Measurements from ENCODE around the gene RECK. TPM values are rescaled to one million over a fixed set of nuclear protein-coding genes. Genes with fewer than 3 reads are reported as not detected.

RECK gene
- total RNA-seq, 2 experiments from 2014 or later: 9.3 to 9.8 TPM

GRCh38 chr9:36132086-36132485 is 95.4 kb downstream of the RECK start:
- no peak overlapping the region for H3K27ac ChIP-seq (ENCODE audit: low read depth in 1 of 2, low read length in 2 of 2)
- peaks cover 24% of the 10 kb centered on the region for H3K4me1 ChIP-seq (ENCODE audit: insufficient read depth, low read length)
- no peaks in the 10 kb centered on the region for H3K9me3 ChIP-seq (ENCODE audit: control insufficient read depth in 1 of 2, insufficient read depth in 1 of 2, low read length in 2 of 2)
- no peaks in the 10 kb centered on the region for H3K27me3 ChIP-seq (ENCODE audit: control insufficient read depth in 1 of 2, insufficient read depth in 2 of 2, low read length in 2 of 2)
- CTCF ChIA-PET: no interaction called here
- Mint-ChIP-seq H3K4me1 (ENCODE audit: low read depth) (peaks cover 21% of the 10 kb centered on the region), H3K9me3 (no peaks in the 10 kb centered on the region), H3K4me3 (no peak overlapping the region), H3K36me3 (ENCODE audit: low read depth) (peaks cover 2% of the 10 kb centered on the region), H3K27ac (no peak overlapping the region), H3K27me3 (no peaks in the 10 kb centered on the region)
- H3K36me3 ChIP-seq (ENCODE audit: insufficient read depth, low read length): no peaks in the 10 kb centered on the region
- TF ChIP-seq CTCF (IDR thresholded peaks at IDR 0.05): no peak
- H3K4me3 ChIP-seq (ENCODE audit: low read length): no peak overlapping the region
- intact Hi-C loops (cut with DNase I, micrococcal nuclease): no loop called here
- ATAC-seq (ENCODE audit: poor library complexity) (no peak), DNase-seq (no peak)
- POLR2A ChIA-PET: no interaction called here

- no peaks in the 10 kb centered on the region for H3K9me3 Mint-ChIP-seq
- POLR2A ChIA-PET: no interaction called here
- Histone ChIP-seq H3K36me3 (ENCODE audit: insufficient read depth, low read length) (no peaks in the 10 kb centered on the region), H3K27ac (ENCODE audit: low read depth in 1 of 2, low read length in 2 of 2) (no peak overlapping the region), H3K27me3 (ENCODE audit: control insufficient read depth in 1 of 2, insufficient read depth in 2 of 2, low read length in 2 of 2) (no peaks in the 10 kb centered on the region), H3K4me3 (ENCODE audit: low read length) (no peak overlapping the region), H3K4me1 (ENCODE audit: insufficient read depth, low read length) (peaks cover 38% of the 10 kb centered on the region), H3K9me3 (ENCODE audit: control insufficient read depth in 1 of 2, insufficient read depth in 1 of 2, low read length in 2 of 2) (no peaks in the 10 kb centered on the region)
- DNase-seq: no peak
- peaks cover 7% of the 10 kb centered on the region for H3K36me3 Mint-ChIP-seq (ENCODE audit: low read depth)
- H3K4me1 Mint-ChIP-seq (ENCODE audit: low read depth): peaks cover 36% of the 10 kb centered on the region
- ATAC-seq (ENCODE audit: poor library complexity): no peak
- TF ChIP-seq CTCF (IDR thresholded peaks at IDR 0.05): no peak
- CTCF ChIA-PET: interaction anchor here (2.4 kb wide), 1 partner anchor 32 kb away, joined by 17 read pairs; no protein-coding TSS in a partner anchor
- peak overlapping the region; percentile 63 for H3K27ac Mint-ChIP-seq
- H3K4me3 Mint-ChIP-seq: peak overlapping the region; percentile 90
- no peaks in the 10 kb centered on the region for H3K27me3 Mint-ChIP-seq
- intact Hi-C loops (cut with DNase I, micrococcal nuclease): no loop called here
Observed at GRCh38 chr9:36134761-36135505, 98.2 kb downstream of the RECK start.

GRCh38 chr9:36135741-36136271 is 99.1 kb downstream of the RECK start:
- peak overlapping the region; percentile 85 for H3K4me3 ChIP-seq (ENCODE audit: low read length)
- ChIA-PET POLR2A (interaction anchor here (0.8 to 2.2 kb wide), 10 partner anchors 8 to 99 kb away, joined by 3 to 20 read pairs (median 4); partner anchors contain the start of genes CLTA and RECK), CTCF (interaction anchor here (1.0 to 2.4 kb wide), 6 partner anchors 11 to 54 kb away, joined by 3 to 17 read pairs (median 8); partner anchors contain the start of gene CLTA)
- peaks cover 7% of the 10 kb centered on the region for H3K36me3 Mint-ChIP-seq (ENCODE audit: low read depth)
- H3K4me1 Mint-ChIP-seq (ENCODE audit: low read depth): peaks cover 45% of the 10 kb centered on the region
- DNase-seq (no peak), ATAC-seq (ENCODE audit: poor library complexity) (no peak)
- H3K27ac Mint-ChIP-seq: peak overlapping the region; percentile 63
- no peaks in the 10 kb centered on the region for H3K9me3 Mint-ChIP-seq
- no peaks in the 10 kb centered on the region for H3K27me3 ChIP-seq (ENCODE audit: control insufficient read depth in 1 of 2, insufficient read depth in 2 of 2, low read length in 2 of 2)
- H3K36me3 ChIP-seq (ENCODE audit: insufficient read depth, low read length): no peaks in the 10 kb centered on the region
- no peaks in the 10 kb centered on the region for H3K9me3 ChIP-seq (ENCODE audit: control insufficient read depth in 1 of 2, insufficient read depth in 1 of 2, low read length in 2 of 2)
- H3K27ac ChIP-seq (ENCODE audit: low read depth in 1 of 2, low read length in 2 of 2): no peak overlapping the region
- TF ChIP-seq CTCF (IDR thresholded peaks at IDR 0.05): no peak
- H3K27me3 Mint-ChIP-seq: no peaks in the 10 kb centered on the region
- H3K4me3 Mint-ChIP-seq: peak overlapping the region; percentile 90
- H3K4me1 ChIP-seq (ENCODE audit: insufficient read depth, low read length): peaks cover 47% of the 10 kb centered on the region
- intact Hi-C loops (cut with DNase I, micrococcal nuclease): loop anchor here (1.0 to 2.0 kb wide), 3 partner anchors 15 to 54 kb away; partner anchors contain the start of gene CLTA (in 1 of the 2)
